Stimulated activated CD4-positive, alpha-beta T cell treated with anti-CD3 and anti-CD28 coated beads, Interleukin-15, amount 100 ng/mL, for 1 hour (primary cell): ENCODE measurements around the gene CCP110.
A peak's percentile ranks its signal among the peaks of the same experiment; 100 is the strongest.

ENCODE experiments used
- DNase-seq, 2 donors: peaks; one replicate each; pipeline ENCODE4 v3.0.0-alpha.2; 2020; ENCODE audit warnings: low read depth in 1 of 2, low spot score in 1 of 2

CCP110 gene

GRCh38 chr16:19523559-19524355, at the start of gene CCP110:
CCP110 (plus strand) TSS chr16:19523942; CDS start chr16:19527882, 3,940 bp downstream.
- DNase-seq: peak; percentile 86 to 88

- no peak for DNase-seq
These were observed 49.1 kb upstream of the CCP110 start for GRCh38 chr16:19474617-19475016.

- no peak for DNase-seq
These were observed 45.2 kb upstream of the CCP110 start for GRCh38 chr16:19478505-19478904.

GRCh38 chr16:19479302-19479721, 44.4 kb upstream of the CCP110 start:
- DNase-seq: no peak

- no peak for DNase-seq
These were observed 42.4 kb upstream of the CCP110 start for GRCh38 chr16:19481296-19481695.

GRCh38 chr16:19481769-19482168, 42.0 kb upstream of the CCP110 start:
- no peak for DNase-seq

- no peak for DNase-seq
These were observed 41.5 kb upstream of the CCP110 start for GRCh38 chr16:19482291-19482690.

- no peak for DNase-seq
These were observed 39.6 kb upstream of the CCP110 start for GRCh38 chr16:19484096-19484495.

- no peak for DNase-seq
These were observed 38.1 kb upstream of the CCP110 start for GRCh38 chr16:19485611-19486010.

GRCh38 chr16:19486051-19486450, 37.7 kb upstream of the CCP110 start:
- DNase-seq: no peak

GRCh38 chr16:19486750-19487325, 36.9 kb upstream of the CCP110 start:
- no peak for DNase-seq

GRCh38 chr16:19488213-19488640, 35.5 kb upstream of the CCP110 start:
- no peak for DNase-seq

GRCh38 chr16:19490619-19491018, 33.1 kb upstream of the CCP110 start:
- DNase-seq: no peak

- no peak for DNase-seq
These were observed 26.6 kb upstream of the CCP110 start for GRCh38 chr16:19497176-19497575.

GRCh38 chr16:19499006-19499405, 24.7 kb upstream of the CCP110 start:
- no peak for DNase-seq

GRCh38 chr16:19499481-19499880, 24.3 kb upstream of the CCP110 start:
- no peak for DNase-seq

GRCh38 chr16:19502395-19503131, 21.2 kb upstream of the CCP110 start:
- DNase-seq: peak; percentile 23 to 37

GRCh38 chr16:19503461-19504075, 20.2 kb upstream of the CCP110 start:
- DNase-seq: no peak

GRCh38 chr16:19505600-19506303, 18.0 kb upstream of the CCP110 start:
- DNase-seq: no peak

GRCh38 chr16:19506965-19507364, 16.8 kb upstream of the CCP110 start:
- no peak for DNase-seq

- no peak for DNase-seq
These were observed 15.9 kb upstream of the CCP110 start for GRCh38 chr16:19507867-19508266.
